ENCODE results near the gene AGO3.

DNA sequence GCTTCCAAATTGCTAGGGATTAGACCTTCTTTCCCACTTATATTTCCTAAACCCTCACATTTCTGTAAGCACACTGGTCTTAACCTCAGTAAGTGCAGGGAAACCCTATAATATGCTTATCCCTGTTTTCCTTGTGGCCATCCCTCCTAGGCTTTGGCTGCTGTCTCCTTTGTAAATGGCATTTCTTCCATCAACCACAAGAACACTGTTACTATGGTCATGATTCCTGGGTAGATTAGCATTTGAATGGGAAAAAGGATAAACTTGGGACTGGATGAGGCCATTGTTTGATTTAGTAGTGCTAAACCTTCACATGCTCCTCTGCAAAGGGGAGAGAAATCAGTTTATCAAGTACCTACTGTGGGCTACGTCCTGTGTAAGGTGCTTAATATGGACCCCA is 16.2 kb upstream of the AGO3 start:
- TF ChIP-seq, protein P1, sequence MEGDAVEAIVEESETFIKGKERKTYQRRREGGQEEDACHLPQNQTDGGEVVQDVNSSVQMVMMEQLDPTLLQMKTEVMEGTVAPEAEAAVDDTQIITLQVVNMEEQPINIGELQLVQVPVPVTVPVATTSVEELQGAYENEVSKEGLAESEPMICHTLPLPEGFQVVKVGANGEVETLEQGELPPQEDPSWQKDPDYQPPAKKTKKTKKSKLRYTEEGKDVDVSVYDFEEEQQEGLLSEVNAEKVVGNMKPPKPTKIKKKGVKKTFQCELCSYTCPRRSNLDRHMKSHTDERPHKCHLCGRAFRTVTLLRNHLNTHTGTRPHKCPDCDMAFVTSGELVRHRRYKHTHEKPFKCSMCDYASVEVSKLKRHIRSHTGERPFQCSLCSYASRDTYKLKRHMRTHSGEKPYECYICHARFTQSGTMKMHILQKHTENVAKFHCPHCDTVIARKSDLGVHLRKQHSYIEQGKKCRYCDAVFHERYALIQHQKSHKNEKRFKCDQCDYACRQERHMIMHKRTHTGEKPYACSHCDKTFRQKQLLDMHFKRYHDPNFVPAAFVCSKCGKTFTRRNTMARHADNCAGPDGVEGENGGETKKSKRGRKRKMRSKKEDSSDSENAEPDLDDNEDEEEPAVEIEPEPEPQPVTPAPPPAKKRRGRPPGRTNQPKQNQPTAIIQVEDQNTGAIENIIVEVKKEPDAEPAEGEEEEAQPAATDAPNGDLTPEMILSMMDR (conservative IDR thresholded peaks at IDR 0.05) = no peak
- no peak for TF ChIP-seq ZFX (IDR thresholded peaks at IDR 0.05)
